Bronchial epithelial cell (primary cell): Measurements from ENCODE around the gene GGTA1. TPM values are rescaled to one million over a fixed set of nuclear protein-coding genes. Genes with fewer than 3 reads are reported as not detected.
"Not testable (repeated sequence)": the region's sequence is repeated elsewhere in the genome, so short reads cannot be mapped to it uniquely, and the experiment has no call there.

Experiments used
- DNase-seq: peaks from one replicate; pipeline ENCODE4 v3.0.0-alpha.2; 2010; ENCODE audit warnings: low read depth
- FAIRE-seq: peaks from 2 replicates; lab custom pipeline; 2011; peaks lifted over from hg19 to GRCh38; lab: Jason Lieb, UNC
- H3K27me3 ChIP-seq: 2 replicates; pipeline ENCODE4 v1.5.1; 2011; ENCODE audit warnings: low read length; ENCODE audit not compliant: control insufficient read depth, insufficient read depth
- H3K36me3 ChIP-seq: 2 replicates; pipeline ENCODE4 v1.5.1; 2011; ENCODE audit warnings: low read length; ENCODE audit not compliant: control insufficient read depth, insufficient read depth
- H3K4me3 ChIP-seq: 2 replicates; pipeline ENCODE4 v1.5.1; 2011; ENCODE audit warnings: mild to moderate bottlenecking, low read depth, low read length, control low read depth
- total RNA-seq: library from RNA; depleted of rRNA; stranded (reverse); fragments of >200 nt; gene quantifications from 2 replicates; pipeline ENCODE4 v1.2.1, GENCODE V29; 2014
- TF ChIP-seq, protein P1 (sequence below): IDR thresholded peaks from 2 replicates; pipeline ENCODE4 v1.5.1; 2011; ENCODE audit warnings: mild to moderate bottlenecking, moderate library complexity, low read length, control low read depth, inconsistent platforms; ENCODE audit not compliant: insufficient read depth, severe bottlenecking

The GGTA1 gene
- total RNA-seq, 1 donor from 2014 or later = not detected

DNA sequence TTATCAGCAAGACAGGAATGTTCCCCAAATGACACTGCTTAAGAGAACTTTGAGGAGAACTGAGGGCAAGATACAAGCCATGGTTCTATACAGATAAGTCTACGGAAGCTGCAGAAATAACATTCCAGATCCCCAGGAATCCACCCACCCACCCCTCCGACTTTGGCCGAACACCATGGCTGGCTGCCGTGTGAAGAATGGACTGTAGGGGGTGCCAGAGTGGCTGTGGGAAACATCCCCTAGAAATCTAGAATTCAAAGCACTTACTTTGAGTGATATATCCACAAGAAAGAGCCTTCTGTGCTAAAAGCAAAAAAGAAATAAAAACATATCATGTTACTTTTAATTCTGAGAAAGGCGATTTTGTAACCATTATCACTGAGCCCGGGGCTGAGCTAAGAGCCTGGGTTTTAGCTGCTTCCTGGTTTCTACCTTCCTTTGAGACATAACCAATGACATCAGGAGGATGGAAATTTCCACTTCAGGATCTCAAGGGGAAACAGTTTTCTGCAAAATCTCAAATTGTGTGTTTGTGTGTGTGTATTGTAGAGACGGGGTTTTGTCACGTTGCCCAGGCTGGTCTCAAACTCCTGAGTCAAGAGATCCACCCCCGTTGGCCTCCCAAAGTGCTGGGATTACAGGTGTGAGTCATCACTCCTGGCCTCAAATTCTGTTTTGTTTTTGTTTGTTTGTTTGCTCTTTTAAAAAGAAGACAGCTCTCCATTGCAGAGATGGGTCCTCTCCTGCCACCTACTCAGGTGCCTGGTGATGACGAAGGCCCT is 36.4 kb downstream of the GGTA1 start:
- TF ChIP-seq, protein P1, sequence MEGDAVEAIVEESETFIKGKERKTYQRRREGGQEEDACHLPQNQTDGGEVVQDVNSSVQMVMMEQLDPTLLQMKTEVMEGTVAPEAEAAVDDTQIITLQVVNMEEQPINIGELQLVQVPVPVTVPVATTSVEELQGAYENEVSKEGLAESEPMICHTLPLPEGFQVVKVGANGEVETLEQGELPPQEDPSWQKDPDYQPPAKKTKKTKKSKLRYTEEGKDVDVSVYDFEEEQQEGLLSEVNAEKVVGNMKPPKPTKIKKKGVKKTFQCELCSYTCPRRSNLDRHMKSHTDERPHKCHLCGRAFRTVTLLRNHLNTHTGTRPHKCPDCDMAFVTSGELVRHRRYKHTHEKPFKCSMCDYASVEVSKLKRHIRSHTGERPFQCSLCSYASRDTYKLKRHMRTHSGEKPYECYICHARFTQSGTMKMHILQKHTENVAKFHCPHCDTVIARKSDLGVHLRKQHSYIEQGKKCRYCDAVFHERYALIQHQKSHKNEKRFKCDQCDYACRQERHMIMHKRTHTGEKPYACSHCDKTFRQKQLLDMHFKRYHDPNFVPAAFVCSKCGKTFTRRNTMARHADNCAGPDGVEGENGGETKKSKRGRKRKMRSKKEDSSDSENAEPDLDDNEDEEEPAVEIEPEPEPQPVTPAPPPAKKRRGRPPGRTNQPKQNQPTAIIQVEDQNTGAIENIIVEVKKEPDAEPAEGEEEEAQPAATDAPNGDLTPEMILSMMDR = peak; percentile 62
- no peak for FAIRE-seq
- Histone ChIP-seq H3K27me3 (peaks cover 2% of the 10 kb centered on the region), H3K4me3 (no peak overlapping the region), H3K36me3 (no peaks in the 10 kb centered on the region)
- DNase-seq = peak; percentile 13

DNA sequence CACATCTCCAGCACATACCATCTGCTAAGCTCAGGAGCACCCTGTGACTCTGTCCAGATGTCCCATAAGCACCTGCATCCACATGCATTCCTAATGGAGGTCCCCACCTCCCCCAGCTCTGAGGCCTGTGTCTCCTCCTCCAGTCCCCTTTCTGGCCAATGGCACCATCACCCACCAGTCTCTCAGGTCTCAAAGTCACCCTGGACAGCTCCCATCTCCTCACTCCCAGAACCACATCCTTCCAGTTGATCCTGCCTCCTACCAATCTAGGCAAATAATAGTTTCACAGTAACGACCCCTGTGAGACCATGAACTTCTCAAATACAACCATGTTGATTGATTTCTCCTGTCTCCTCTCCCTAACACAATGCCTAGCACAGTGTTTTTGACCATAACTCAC is 40.1 kb downstream of the GGTA1 start:
- H3K36me3 ChIP-seq = no peaks in the 10 kb centered on the region
- FAIRE-seq (no peak), DNase-seq (no peak)
- TF ChIP-seq, protein P1 = no peak
- H3K4me3 ChIP-seq = no peak overlapping the region
- H3K27me3 ChIP-seq = no peaks in the 10 kb centered on the region

DNA sequence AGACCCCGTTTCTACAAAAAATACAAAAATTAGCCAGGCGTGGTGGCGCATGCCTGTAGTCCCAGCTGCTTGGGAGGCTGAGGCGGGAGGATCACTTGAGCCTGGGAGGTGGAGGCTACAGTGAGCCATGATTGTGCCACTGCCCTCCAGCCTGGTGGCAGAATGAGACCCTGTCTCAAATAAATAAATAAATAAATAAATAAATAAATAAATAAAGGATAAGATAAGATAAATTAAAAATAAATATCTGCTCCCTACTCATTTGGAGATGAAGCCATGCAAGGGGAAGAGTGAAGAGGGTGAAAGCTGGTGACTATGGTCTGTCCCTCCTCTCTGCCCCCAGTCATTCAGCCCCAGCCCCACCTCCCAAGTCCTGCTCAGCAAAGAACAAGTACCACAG is 41.2 kb downstream of the GGTA1 start:
- FAIRE-seq, H3K27me3 ChIP-seq, DNase-seq, H3K4me3 ChIP-seq, H3K36me3 ChIP-seq: not testable (repeated sequence)

DNA sequence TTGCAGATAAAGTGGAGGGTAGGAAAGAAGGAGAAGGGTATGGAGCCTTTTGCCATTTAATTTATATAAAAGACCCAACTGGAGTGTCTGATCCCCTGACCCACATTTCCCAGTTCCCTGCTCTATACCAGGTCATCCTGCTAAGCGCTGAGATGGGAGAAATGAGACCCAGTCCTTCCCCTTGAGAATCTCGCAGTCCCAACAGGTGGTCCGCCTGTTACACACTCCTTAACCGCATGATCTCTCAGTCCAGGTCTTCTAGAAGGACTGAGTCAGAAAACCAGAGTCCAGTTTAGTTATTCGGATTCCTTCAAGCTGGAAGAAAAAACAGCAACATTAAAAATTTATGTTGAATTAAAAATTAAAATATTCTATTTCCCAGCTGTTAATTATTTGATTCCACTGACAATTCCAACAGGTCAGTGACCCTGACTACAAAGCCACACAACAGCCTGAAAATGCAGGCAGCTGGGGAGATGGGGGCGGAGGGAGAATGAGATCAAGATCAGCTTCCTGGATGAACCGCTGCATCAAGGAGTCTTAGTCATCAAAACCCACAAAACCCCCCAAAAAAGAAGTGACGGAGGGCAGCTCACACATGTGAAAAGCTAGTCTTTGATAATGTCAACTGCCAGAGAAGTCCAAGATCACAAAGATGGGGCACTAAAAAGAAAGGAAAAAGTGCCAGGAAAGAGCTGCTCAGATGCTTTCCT is 44.0 kb downstream of the GGTA1 start:
- Histone ChIP-seq H3K4me3 (no peak overlapping the region), H3K36me3 (no peaks in the 10 kb centered on the region), H3K27me3 (no peaks in the 10 kb centered on the region)
- TF ChIP-seq, protein P1 = no peak
- no peak for FAIRE-seq
- DNase-seq = no peak

DNA sequence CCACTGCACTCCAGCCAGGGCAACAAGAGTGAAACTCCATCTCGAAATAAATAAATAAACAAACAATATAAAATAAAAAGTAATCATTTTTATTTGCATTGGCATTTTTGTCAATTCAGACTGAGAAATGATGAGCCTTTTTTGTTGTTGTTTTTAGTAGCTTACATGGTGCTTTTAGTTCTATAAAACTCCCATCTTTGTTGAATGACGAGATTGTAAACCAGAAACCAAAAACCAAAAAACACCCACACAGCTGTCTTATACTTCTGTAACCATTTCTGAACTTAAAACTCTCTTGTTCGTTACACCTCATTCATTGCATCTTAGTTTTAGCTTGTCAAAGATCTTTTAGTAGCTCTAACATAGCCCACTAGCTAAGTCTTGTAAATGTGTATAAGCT is 44.7 kb downstream of the GGTA1 start:
- H3K36me3 ChIP-seq = no peaks in the 10 kb centered on the region
- no peaks in the 10 kb centered on the region for H3K27me3 ChIP-seq
- FAIRE-seq = no peak
- DNase-seq = no peak
- TF ChIP-seq, protein P1 = no peak
- H3K4me3 ChIP-seq = no peak overlapping the region

DNA sequence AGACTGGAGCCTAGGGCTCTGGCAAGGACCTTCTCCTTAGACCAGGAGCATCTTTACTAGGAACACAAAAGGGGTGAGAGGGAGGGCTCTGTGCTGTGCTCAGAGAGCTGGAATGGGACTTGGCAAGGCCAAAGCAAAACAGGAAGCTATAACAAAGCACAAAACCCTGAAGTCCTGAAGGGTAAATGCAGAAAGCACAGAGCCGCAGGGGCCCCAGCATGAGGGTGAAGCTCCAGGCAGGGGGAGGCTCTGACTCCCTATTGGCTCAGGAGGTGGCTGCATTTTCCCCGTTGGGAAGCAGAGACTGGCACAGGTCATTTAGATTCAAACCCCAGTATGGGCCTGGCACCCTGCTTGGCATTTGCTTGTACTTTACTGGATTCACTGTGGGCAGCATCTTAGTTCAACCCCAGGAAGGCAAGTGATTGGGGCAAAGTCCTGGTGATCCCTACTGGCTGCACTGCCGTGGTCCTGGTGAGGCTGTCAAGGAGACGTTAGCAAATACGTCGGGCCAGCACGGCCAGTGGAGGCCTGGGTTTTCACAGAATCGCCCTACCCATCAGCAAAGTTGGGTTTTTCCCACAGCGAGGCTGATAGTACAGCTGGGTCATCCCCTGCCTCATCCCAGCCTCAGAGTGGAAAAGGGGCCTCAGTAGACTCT is 46.3 kb downstream of the GGTA1 start:
- no peak overlapping the region for H3K4me3 ChIP-seq
- no peaks in the 10 kb centered on the region for H3K27me3 ChIP-seq
- TF ChIP-seq, protein P1 = no peak
- H3K36me3 ChIP-seq = no peaks in the 10 kb centered on the region
- FAIRE-seq (no peak), DNase-seq (no peak)
